B cell (primary cell): ENCODE measurements around the gene PRKRIP1. TPM values are rescaled to one million over a fixed set of nuclear protein-coding genes. Genes with fewer than 3 reads are reported as not detected.

Experiments
- ATAC-seq: fragments of 200-7000 bp; cut with Tn5 transposase; one replicate; pipeline ENCODE4 v1.10.0; 2021; ENCODE audit warnings: low read depth, mild to moderate bottlenecking, moderate number of reproducible peaks, moderate library complexity
- CTCF ChIA-PET: fragments of 350-600 bp; sonication (Branson Sonifier 250); formaldehyde crosslinking; loops from one replicate; lab custom pipeline; 2021; ENCODE audit warnings: antibody characterized with exemption, inconsistent platforms; lab: Charles Lee
- POLR2A ChIA-PET: fragments of 350-600 bp; sonication (Branson Sonifier 250); formaldehyde crosslinking; loops from one replicate; lab custom pipeline; 2021; ENCODE audit warnings: antibody characterized with exemption; lab: Charles Lee
- DNase-seq: peaks from one replicate; pipeline ENCODE4 v3.0.0; 2013
- H2AFZ ChIP-seq: 2 replicates; pipeline ENCODE4 v1.6.1; 2012; ENCODE audit warnings: mild to moderate bottlenecking, low read depth, low read length; ENCODE audit not compliant: insufficient read depth, poor library complexity, severe bottlenecking
- H3K27ac ChIP-seq, 2 donors: 1 replicate in 1 of 2; 2 replicates in 1 of 2; pipeline ENCODE4 v1.5.1; 2012 to 2013; ENCODE audit warnings: low read length in 2 of 2, mild to moderate bottlenecking in 2 of 2, moderate library complexity in 1 of 2
- H3K27me3 ChIP-seq, 4 experiments: fragments of 200-600 bp in 1 of 4; sonication (generic) in 1 of 4; replicated peaks in 1 of 4; 1 replicate in 2 of 4; 2 replicates in 2 of 4; pipeline versions ENCODE4 v1.6.1 to v1.7.0; 2013 to 2016; ENCODE audit warnings: low read length in 3 of 4, mild to moderate bottlenecking in 2 of 4, mixed read lengths in 1 of 4, moderate library complexity in 1 of 4; ENCODE audit not compliant: insufficient read depth in 4 of 4, control insufficient read depth in 3 of 4; ENCODE audit errors: control extremely low read depth in 1 of 4
- H3K36me3 ChIP-seq, 2 experiments: replicated peaks in 1 of 2; 1 replicate in 1 of 2; 2 replicates in 1 of 2; pipeline versions ENCODE4 v1.6.1 to v1.7.1; 2013; ENCODE audit warnings: low read length in 1 of 2; ENCODE audit not compliant: insufficient read depth in 2 of 2, control insufficient read depth in 1 of 2; ENCODE audit errors: control extremely low read depth in 1 of 2, extremely low read depth in 1 of 2
- H3K4me1 ChIP-seq, 2 donors: fragments of 200-600 bp in 1 of 2; sonication (generic) in 1 of 2; 1 replicate in 1 of 2; 2 replicates in 1 of 2; pipeline versions ENCODE4 v1.5.1 to v1.6.1; 2013 to 2017; ENCODE audit warnings: low read length in 2 of 2; ENCODE audit not compliant: control insufficient read depth in 2 of 2, insufficient read depth in 2 of 2
- H3K4me2 ChIP-seq: replicated peaks from 2 replicates; pipeline ENCODE3; 2012; ENCODE audit warnings: mild to moderate bottlenecking, low read depth, low read length; ENCODE audit not compliant: poor library complexity, severe bottlenecking
- H3K4me3 ChIP-seq, 5 experiments: fragments of 200-600 bp in 1 of 5; sonication (generic) in 1 of 5; 1 replicate in 3 of 5; 2 replicates in 2 of 5; pipeline versions ENCODE4 v1.5.1 to v1.7.0; 2011 to 2016; ENCODE audit warnings: low read length in 4 of 5, mild to moderate bottlenecking in 4 of 5, low read depth in 2 of 5, control low read depth in 1 of 5, moderate library complexity in 1 of 5; ENCODE audit not compliant: insufficient read depth in 1 of 5; ENCODE audit errors: control extremely low read depth in 1 of 5, extremely low read depth in 1 of 5
- H3K79me2 ChIP-seq: fragments of 200-600 bp; sonication (generic); one replicate; pipeline ENCODE4 v1.6.0; 2016; ENCODE audit warnings: low read length; ENCODE audit not compliant: control insufficient read depth, insufficient read depth
- H3K9ac ChIP-seq: fragments of 200-600 bp; sonication (generic); 2 replicates; pipeline ENCODE4 v1.6.1; 2017; ENCODE audit warnings: mild to moderate bottlenecking, low read length, moderate library complexity
- H3K9me3 ChIP-seq, 3 donors: one replicate each; pipeline versions ENCODE4 v1.6.1 to v1.7.1; 2013; ENCODE audit warnings: low read length in 2 of 3; ENCODE audit not compliant: control insufficient read depth in 2 of 3, insufficient read depth in 1 of 3; ENCODE audit errors: control extremely low read depth in 1 of 3
- H4K20me1 ChIP-seq: 2 replicates; pipeline ENCODE4 v1.6.0; 2012; ENCODE audit warnings: mild to moderate bottlenecking, low read length; ENCODE audit not compliant: insufficient read depth, control insufficient read depth, poor library complexity, severe bottlenecking
- H3K27ac Mint-ChIP-seq: one replicate; pipeline ENCODE4 v1.8.0; 2021; ENCODE audit warnings: mixed read lengths
- H3K27me3 Mint-ChIP-seq: one replicate; pipeline ENCODE4 v1.8.0; 2021; ENCODE audit warnings: mixed read lengths
- H3K4me1 Mint-ChIP-seq: one replicate; pipeline ENCODE4 v1.8.0; 2021; ENCODE audit warnings: mixed read lengths
- H3K4me3 Mint-ChIP-seq: one replicate; pipeline ENCODE4 v1.8.0; 2021; ENCODE audit warnings: mixed read lengths
- H3K9me3 Mint-ChIP-seq: one replicate; pipeline ENCODE4 v1.8.0; 2022; ENCODE audit warnings: mixed read lengths; ENCODE audit not compliant: insufficient read depth
- CTCF ChIP-seq: fragments of 200-600 bp; IDR thresholded peaks from one replicate; pipeline ENCODE4 v1.8.0; 2022; ENCODE audit warnings: antibody characterized with exemption, mild to moderate bottlenecking
- EZH2 ChIP-seq: IDR thresholded peaks from 2 replicates; pipeline ENCODE4 v1.6.1; 2012; ENCODE audit warnings: borderline replicate concordance, low read depth, mild to moderate bottlenecking, moderate library complexity, low read length; ENCODE audit not compliant: insufficient read depth, poor library complexity, severe bottlenecking
- WGBS: methylation state at CpG from one replicate; pipeline ENCODE4 v1.1.5; 2013; ENCODE audit warnings: missing lambda C conversion rate; ENCODE audit not compliant: insufficient coverage; 5-methylcytosine and 5-hydroxymethylcytosine counted together
- intact Hi-C: fragments of 100-400 bp; cut with micrococcal nuclease; formaldehyde crosslinking; loops from one replicate; pipeline ENCODE4 v1.10.0; 2022
- polyA plus RNA-seq: library from polyadenylated mRNA; depleted of rRNA; stranded (reverse); fragments of >200 nt; gene quantifications from 2 replicates; pipeline ENCODE4 v1.2.3, GENCODE V29; 2012
- total RNA-seq, 2 donors: library from RNA; stranded (reverse); fragments of 120-200 nt in 1 of 2; gene quantifications; 1 replicate in 1 of 2; 2 replicates in 1 of 2; pipeline versions ENCODE4 v1.2.3 to v1.2.4, GENCODE V29; 2013 to 2022

Gene PRKRIP1
- total and polyA plus RNA-seq, 2 donors (not counting 1 experiment from before 2014, with no cell fraction given): 57.1 to 59.1 TPM

GRCh38 chr7:102468478-102469350 lies 72.6 kb downstream of the PRKRIP1 start:
- peaks cover 0 to 45% of the 10 kb centered on the region in 2 experiments for H3K36me3 ChIP-seq

More at GRCh38 chr7:102468478-102469350, 72.6 kb downstream of the PRKRIP1 start:
- Mint-ChIP-seq H3K9me3 (no peaks in the 10 kb centered on the region), H3K27ac (no peak overlapping the region), H3K4me1 (peaks cover 22% of the 10 kb centered on the region), H3K27me3 (no peaks in the 10 kb centered on the region), H3K4me3 (no peak overlapping the region)
- intact Hi-C loops: no loop called here
- TF ChIP-seq EZH2 (no peak), CTCF (no peak)
- ATAC-seq (no peak), DNase-seq (no peak)
- H3K9ac ChIP-seq: no peak overlapping the region
- H3K9me3 ChIP-seq: no peaks in the 10 kb centered on the region
- H2AFZ ChIP-seq: no peak overlapping the region
- ChIA-PET POLR2A (no interaction called here), CTCF (interaction anchor here (1.1 to 2.3 kb wide), 2 partner anchors 57 to 64 kb away, joined by 3 to 6 read pairs; no protein-coding TSS in a partner anchor)
- peaks cover 6% of the 10 kb centered on the region for H4K20me1 ChIP-seq
- H3K4me2 ChIP-seq: no peak overlapping the region
- no peak overlapping the region for H3K4me3 ChIP-seq
- 89% methylated on average over 40 of the region's 40 CpGs for WGBS
- peaks cover 39% of the 10 kb centered on the region for H3K79me2 ChIP-seq
- H3K27ac ChIP-seq: no peak overlapping the region
- no peaks in the 10 kb centered on the region for H3K27me3 ChIP-seq
- peaks cover 18 to 27% of the 10 kb centered on the region in 2 donors for H3K4me1 ChIP-seq
